Gastrocnemius medialis (tissue), 4 donors: ENCODE measurements around the gene ITPK1.

Experiments used
- POLR2A ChIP-seq, 2 donors: fragments of 450-650 bp; IDR thresholded peaks; one replicate each; pipeline ENCODE4 v1.6.1; 2017; ENCODE audit warnings: antibody characterized with exemption in 2 of 2, mild to moderate bottlenecking in 2 of 2, moderate library complexity in 2 of 2
- TF ChIP-seq, protein P1 (sequence below), 5 experiments: fragments of 450-650 bp in 3 of 5; fragments of 200-600 bp in 2 of 5; sonication (generic) in 2 of 5; IDR thresholded peaks in 4 of 5; conservative IDR thresholded peaks in 1 of 5; 1 replicate in 4 of 5; 2 replicates in 1 of 5; pipeline ENCODE4 v1.5.1; 2016 to 2019; ENCODE audit warnings: antibody characterized with exemption in 5 of 5, mild to moderate bottlenecking in 3 of 5, moderate library complexity in 3 of 5

- TF ChIP-seq, protein P1, sequence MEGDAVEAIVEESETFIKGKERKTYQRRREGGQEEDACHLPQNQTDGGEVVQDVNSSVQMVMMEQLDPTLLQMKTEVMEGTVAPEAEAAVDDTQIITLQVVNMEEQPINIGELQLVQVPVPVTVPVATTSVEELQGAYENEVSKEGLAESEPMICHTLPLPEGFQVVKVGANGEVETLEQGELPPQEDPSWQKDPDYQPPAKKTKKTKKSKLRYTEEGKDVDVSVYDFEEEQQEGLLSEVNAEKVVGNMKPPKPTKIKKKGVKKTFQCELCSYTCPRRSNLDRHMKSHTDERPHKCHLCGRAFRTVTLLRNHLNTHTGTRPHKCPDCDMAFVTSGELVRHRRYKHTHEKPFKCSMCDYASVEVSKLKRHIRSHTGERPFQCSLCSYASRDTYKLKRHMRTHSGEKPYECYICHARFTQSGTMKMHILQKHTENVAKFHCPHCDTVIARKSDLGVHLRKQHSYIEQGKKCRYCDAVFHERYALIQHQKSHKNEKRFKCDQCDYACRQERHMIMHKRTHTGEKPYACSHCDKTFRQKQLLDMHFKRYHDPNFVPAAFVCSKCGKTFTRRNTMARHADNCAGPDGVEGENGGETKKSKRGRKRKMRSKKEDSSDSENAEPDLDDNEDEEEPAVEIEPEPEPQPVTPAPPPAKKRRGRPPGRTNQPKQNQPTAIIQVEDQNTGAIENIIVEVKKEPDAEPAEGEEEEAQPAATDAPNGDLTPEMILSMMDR (IDR thresholded peaks at IDR 0.05 in 4 of 5, conservative IDR thresholded peaks at IDR 0.05 in 1 of 5) = no peak
- no peak for TF ChIP-seq POLR2A (IDR thresholded peaks at IDR 0.05)
Observed at GRCh38 chr14:93084402-93084801, 31.3 kb downstream of the ITPK1 start.
